OCI-LY7 (cell line): ENCODE results near the gene MYO3A. TPM values are rescaled to one million over a fixed set of nuclear protein-coding genes. Genes with fewer than 3 reads are reported as not detected.

Source experiments
- BruUV-seq: library from RNA; stranded (reverse); fragments of 400-500 nt; replicated peaks from 2 replicates; lab custom pipeline; 2021; lab: Mats Ljungman, UMichigan
- CTCF ChIA-PET: fragments of 300-600 bp; sonication (Branson Sonifier 250); formaldehyde crosslinking; loops from one replicate; lab custom pipeline; 2022; ENCODE audit warnings: antibody characterized with exemption; ENCODE audit not compliant: unreplicated experiment; lab: Charles Lee
- POLR2A ChIA-PET: fragments of 300-600 bp; sonication (Branson Sonifier 250); formaldehyde crosslinking; loops from one replicate; lab custom pipeline; 2022; ENCODE audit warnings: antibody characterized with exemption; lab: Charles Lee
- DNase-seq: peaks from one replicate; pipeline ENCODE4 v3.0.0-alpha.2; 2015; ENCODE audit warnings: low spot score
- H2AFZ ChIP-seq: fragments of 200-600 bp; sonication (generic), shearing (Covaris generic); 2 replicates; pipeline ENCODE4 v1.6.1; 2014; ENCODE audit warnings: mild to moderate bottlenecking, antibody characterized with exemption, low read length, moderate library complexity
- H3K27ac ChIP-seq: fragments of 200-600 bp; sonication (generic); 2 replicates; pipeline ENCODE4 v1.5.1; 2014; ENCODE audit warnings: mixed run types, low read depth, mild to moderate bottlenecking, moderate library complexity, low read length, inconsistent platforms; ENCODE audit not compliant: poor library complexity, severe bottlenecking
- H3K36me3 ChIP-seq: fragments of 200-600 bp; sonication (generic); 2 replicates; pipeline ENCODE4 v1.6.1; 2014; ENCODE audit warnings: mild to moderate bottlenecking, antibody characterized with exemption, low read length, moderate library complexity, mixed read lengths; ENCODE audit not compliant: insufficient read depth
- H3K4me1 ChIP-seq: fragments of 200-600 bp; sonication (generic); 2 replicates; pipeline ENCODE4 v1.5.1; 2014; ENCODE audit warnings: mild to moderate bottlenecking, low read length; ENCODE audit not compliant: insufficient read depth, poor library complexity, severe bottlenecking
- H3K4me2 ChIP-seq: fragments of 200-600 bp; sonication (generic); 2 replicates; pipeline ENCODE4 v1.6.1; 2014; ENCODE audit warnings: mild to moderate bottlenecking, low read length
- H3K4me3 ChIP-seq: fragments of 200-600 bp; sonication (generic); 2 replicates; pipeline ENCODE4 v1.5.1; 2014; ENCODE audit warnings: mild to moderate bottlenecking, low read depth, low read length; ENCODE audit not compliant: poor library complexity, severe bottlenecking
- H3K79me2 ChIP-seq: fragments of 200-600 bp; sonication (generic); 2 replicates; pipeline ENCODE4 v1.6.1; 2016; ENCODE audit warnings: low read depth, mild to moderate bottlenecking, low read length, moderate library complexity, mixed read lengths; ENCODE audit not compliant: insufficient read depth
- H3K9me2 ChIP-seq: fragments of 200-600 bp; sonication (generic); 2 replicates; pipeline ENCODE4 v1.6.1; 2016; ENCODE audit warnings: mild to moderate bottlenecking, low read length, mixed read lengths; ENCODE audit not compliant: insufficient read depth
- H3K9me3 ChIP-seq: fragments of 200-600 bp; sonication (generic); 2 replicates; pipeline ENCODE4 v1.6.1; 2014; ENCODE audit warnings: mild to moderate bottlenecking, mixed run types, low read length, mixed read lengths
- H4K20me1 ChIP-seq: fragments of 200-600 bp; sonication (generic); 2 replicates; pipeline ENCODE4 v1.6.1; 2014; ENCODE audit warnings: mild to moderate bottlenecking, antibody characterized with exemption, low read length, moderate library complexity, mixed read lengths; ENCODE audit not compliant: insufficient read depth
- EZH2phosphoT487 ChIP-seq: fragments of 200-600 bp; sonication (generic); IDR thresholded peaks from 2 replicates; pipeline ENCODE4 v1.6.1; 2018; ENCODE audit warnings: low read depth, borderline replicate concordance, mild to moderate bottlenecking, mixed run types, antibody characterized with exemption, low read length, moderate library complexity, mixed read lengths
- intact Hi-C: fragments of 100-400 bp; cut with micrococcal nuclease; formaldehyde crosslinking; loops from one replicate; pipeline ENCODE4 v1.10.0; 2022; ENCODE audit not compliant: unreplicated experiment
- total RNA-seq, 2 experiments: library from RNA; depleted of rRNA in 1 of 2; stranded (reverse); fragments of >200 nt in 1 of 2; shearing (Covaris generic) in 1 of 2; gene quantifications; 2 replicates each; pipeline ENCODE4 v1.2.3, GENCODE V29; 2014 to 2022
- TF ChIP-seq, protein P1 (sequence below): fragments of 200-600 bp; sonication (generic); conservative IDR thresholded peaks from 2 replicates; pipeline ENCODE4 v1.5.1; 2014; ENCODE audit warnings: mild to moderate bottlenecking, antibody characterized with exemption, low read length, moderate library complexity, mixed read lengths

Gene MYO3A
- total RNA-seq, 2 experiments from 2014 or later = not detected

DNA sequence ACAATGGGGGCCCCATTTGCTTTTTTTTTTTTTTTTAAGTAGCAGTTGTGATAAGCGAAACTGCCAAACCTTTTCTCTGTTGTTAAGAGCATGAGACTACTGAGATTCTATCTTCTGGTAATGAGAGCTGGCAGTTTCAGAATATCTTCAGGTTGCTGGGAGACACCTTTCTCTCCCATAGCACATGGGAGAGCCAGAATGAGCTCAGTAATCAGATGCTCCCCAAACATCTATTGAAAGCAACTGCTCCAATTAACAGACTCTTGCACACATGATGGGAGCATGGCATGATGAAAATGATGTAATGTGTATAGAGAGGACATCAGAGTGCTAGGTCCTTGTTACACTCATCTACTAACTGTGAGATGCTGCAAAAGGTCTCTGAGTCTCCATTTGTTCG is 18.8 kb downstream of the MYO3A start:
- Histone ChIP-seq H3K9me3 (no peaks in the 10 kb centered on the region), H3K9me2 (0 out of 2 replicates have a peak, but pooled peaks cover 3% of the 10 kb centered on the region), H3K4me2 (no peak overlapping the region), H2AFZ (no peak overlapping the region), H3K79me2 (no peaks in the 10 kb centered on the region), H3K4me3 (no peak overlapping the region), H4K20me1 (no peaks in the 10 kb centered on the region), H3K36me3 (no peaks in the 10 kb centered on the region), H3K4me1 (no peaks in the 10 kb centered on the region), H3K27ac (no peak overlapping the region)
- ChIA-PET CTCF (no interaction called here), POLR2A (interaction anchor here (0.7 kb wide), 3 partner anchors 98 to 381 kb away, joined by 3 to 4 read pairs (median 3); no protein-coding TSS in a partner anchor)
- intact Hi-C loops = no loop called here
- no peak for DNase-seq
- no TSS peak for BruUV-seq
- no peak for TF ChIP-seq EZH2phosphoT487
- TF ChIP-seq, protein P1, sequence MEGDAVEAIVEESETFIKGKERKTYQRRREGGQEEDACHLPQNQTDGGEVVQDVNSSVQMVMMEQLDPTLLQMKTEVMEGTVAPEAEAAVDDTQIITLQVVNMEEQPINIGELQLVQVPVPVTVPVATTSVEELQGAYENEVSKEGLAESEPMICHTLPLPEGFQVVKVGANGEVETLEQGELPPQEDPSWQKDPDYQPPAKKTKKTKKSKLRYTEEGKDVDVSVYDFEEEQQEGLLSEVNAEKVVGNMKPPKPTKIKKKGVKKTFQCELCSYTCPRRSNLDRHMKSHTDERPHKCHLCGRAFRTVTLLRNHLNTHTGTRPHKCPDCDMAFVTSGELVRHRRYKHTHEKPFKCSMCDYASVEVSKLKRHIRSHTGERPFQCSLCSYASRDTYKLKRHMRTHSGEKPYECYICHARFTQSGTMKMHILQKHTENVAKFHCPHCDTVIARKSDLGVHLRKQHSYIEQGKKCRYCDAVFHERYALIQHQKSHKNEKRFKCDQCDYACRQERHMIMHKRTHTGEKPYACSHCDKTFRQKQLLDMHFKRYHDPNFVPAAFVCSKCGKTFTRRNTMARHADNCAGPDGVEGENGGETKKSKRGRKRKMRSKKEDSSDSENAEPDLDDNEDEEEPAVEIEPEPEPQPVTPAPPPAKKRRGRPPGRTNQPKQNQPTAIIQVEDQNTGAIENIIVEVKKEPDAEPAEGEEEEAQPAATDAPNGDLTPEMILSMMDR = no peak

DNA sequence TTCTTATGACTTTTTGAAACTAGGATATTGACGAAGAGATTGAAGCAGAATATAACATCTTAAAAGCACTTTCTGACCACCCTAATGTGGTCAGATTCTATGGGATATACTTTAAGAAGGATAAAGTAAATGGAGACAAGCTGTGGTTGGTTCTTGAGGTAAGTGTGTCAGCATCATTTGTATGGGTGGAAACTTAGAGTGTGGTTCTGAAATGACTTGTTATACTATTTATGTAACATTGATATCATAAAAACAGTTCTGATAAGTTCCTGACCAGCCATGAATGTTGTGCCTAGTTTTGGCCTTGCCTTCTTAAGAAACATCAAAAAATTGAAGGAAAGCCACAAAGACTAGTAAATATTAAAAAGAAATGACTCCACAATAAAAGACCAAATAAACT is 20.8 kb downstream of the MYO3A start:
- Histone ChIP-seq H3K79me2 (no peaks in the 10 kb centered on the region), H3K4me2 (no peak overlapping the region), H3K4me1 (no peaks in the 10 kb centered on the region), H4K20me1 (no peaks in the 10 kb centered on the region), H3K27ac (no peak overlapping the region), H3K4me3 (no peak overlapping the region), H3K36me3 (no peaks in the 10 kb centered on the region), H3K9me2 (0 out of 2 replicates have a peak, but pooled peaks cover 3% of the 10 kb centered on the region), H3K9me3 (no peaks in the 10 kb centered on the region), H2AFZ (no peak overlapping the region)
- TF ChIP-seq, protein P1 = no peak
- no peak for TF ChIP-seq EZH2phosphoT487
- no peak for DNase-seq
- ChIA-PET POLR2A (interaction anchor here (0.6 kb wide), 1 partner anchor 201 kb away, joined by 3 read pairs; no protein-coding TSS in a partner anchor), CTCF (no interaction called here)
- intact Hi-C loops = no loop called here
- no TSS peak for BruUV-seq

DNA sequence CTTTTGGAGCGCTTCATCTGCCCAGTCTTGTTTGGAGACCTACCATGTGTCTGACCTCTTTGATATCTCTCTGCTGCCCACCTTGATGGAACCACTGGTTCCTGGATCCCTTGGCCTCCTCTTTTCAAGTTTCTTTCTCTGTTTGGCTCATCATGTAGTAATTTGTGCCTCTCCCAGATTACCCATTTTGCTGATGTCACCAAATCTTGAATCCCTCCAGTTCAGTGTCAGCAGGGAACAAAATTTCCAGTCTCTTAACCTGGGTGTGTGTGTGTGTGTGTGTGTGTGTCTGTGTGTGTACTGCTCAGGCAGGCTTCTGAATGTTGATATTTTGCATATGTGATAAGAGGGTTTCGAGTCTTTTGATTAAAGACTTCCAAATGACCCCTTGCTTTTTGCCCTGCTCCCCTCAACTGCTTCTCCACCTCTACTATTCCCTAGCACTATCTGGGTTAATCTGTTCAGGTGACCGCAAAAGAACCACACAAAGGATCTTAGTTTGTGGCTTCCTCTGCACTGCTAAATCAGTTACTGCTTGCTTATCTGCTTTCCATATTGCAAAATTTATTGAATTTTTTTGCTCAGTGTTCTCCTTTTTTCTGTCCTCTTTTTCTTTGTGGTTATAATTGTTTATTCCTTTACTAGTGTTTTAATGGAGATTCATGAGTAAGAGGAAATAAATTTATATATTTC is 25.7 kb downstream of the MYO3A start:
- CTCF ChIA-PET = no interaction called here
- no TSS peak for BruUV-seq
- intact Hi-C loops = no loop called here

More for the DNA sequence above, 25.7 kb downstream of the MYO3A start:
- Histone ChIP-seq H3K79me2 (no peaks in the 10 kb centered on the region), H3K9me3 (no peaks in the 10 kb centered on the region), H3K4me2 (no peak overlapping the region), H3K4me1 (no peaks in the 10 kb centered on the region), H3K9me2 (no peaks in the 10 kb centered on the region), H4K20me1 (0 out of 2 replicates have a peak, but pooled peaks cover 4% of the 10 kb centered on the region), H3K4me3 (no peak overlapping the region), H3K27ac (no peak overlapping the region), H3K36me3 (no peaks in the 10 kb centered on the region), H2AFZ (no peak overlapping the region)
- TF ChIP-seq, protein P1 = no peak
- TF ChIP-seq EZH2phosphoT487 = no peak
- no peak for DNase-seq
- POLR2A ChIA-PET = no interaction called here
